Activated CD8-positive, alpha-beta T cell treated with anti-CD3 and anti-CD28 coated beads for 36 hours (primary cell): ENCODE measurements around the gene CBS. TPM values are rescaled to one million over a fixed set of nuclear protein-coding genes. Genes with fewer than 3 reads are reported as not detected.
"Not testable (repeated sequence)": the region's sequence is repeated elsewhere in the genome, so short reads cannot be mapped to it uniquely, and the experiment has no call there.

Source experiments
- ATAC-seq: fragments of 200-7000 bp; cut with Tn5 transposase; one replicate; pipeline ENCODE4 v1.10.0; 2021; ENCODE audit warnings: mild to moderate bottlenecking, moderate library complexity
- CTCF ChIA-PET: fragments of 350-600 bp; sonication (Branson Sonifier 250); formaldehyde crosslinking; loops from one replicate; lab custom pipeline; 2021; ENCODE audit warnings: antibody characterized with exemption; lab: Charles Lee
- POLR2A ChIA-PET: fragments of 350-600 bp; sonication (Branson Sonifier 250); formaldehyde crosslinking; loops from one replicate; lab custom pipeline; 2021; ENCODE audit warnings: antibody characterized with exemption; lab: Charles Lee
- DNase-seq: peaks from one replicate; pipeline ENCODE4 v3.0.0-alpha.2; 2020
- H3K27ac Mint-ChIP-seq: one replicate; pipeline ENCODE4 v1.8.0; 2021; ENCODE audit warnings: mild to moderate bottlenecking, mixed read lengths
- H3K27me3 Mint-ChIP-seq: one replicate; pipeline ENCODE4 v1.8.0; 2021; ENCODE audit warnings: mixed read lengths
- H3K36me3 Mint-ChIP-seq: one replicate; pipeline ENCODE4 v1.8.0; 2021; ENCODE audit warnings: low read depth, mixed read lengths
- H3K4me1 Mint-ChIP-seq: one replicate; pipeline ENCODE4 v1.8.0; 2021; ENCODE audit warnings: low read depth, mixed read lengths
- H3K4me3 Mint-ChIP-seq: one replicate; pipeline ENCODE4 v1.8.0; 2021; ENCODE audit warnings: mild to moderate bottlenecking, moderate library complexity, mixed read lengths
- H3K9me3 Mint-ChIP-seq: one replicate; pipeline ENCODE4 v1.8.0; 2021; ENCODE audit warnings: mixed read lengths
- CTCF ChIP-seq: fragments of 200-600 bp; IDR thresholded peaks from one replicate; pipeline ENCODE4 v1.8.0; 2022; ENCODE audit warnings: antibody characterized with exemption, mild to moderate bottlenecking
- intact Hi-C: fragments of 100-400 bp; cut with micrococcal nuclease; formaldehyde crosslinking; loops from one replicate; pipeline ENCODE4 v1.10.0; 2022
- total RNA-seq, 2 experiments: library from RNA; stranded (reverse); gene quantifications; one replicate each; pipeline ENCODE4 v1.2.3, GENCODE V29; 2021

Gene CBS
- total RNA-seq, 2 experiments from 2014 or later = 91.3 to 91.9 TPM

- H3K27me3 Mint-ChIP-seq, intact Hi-C loops, H3K4me1 Mint-ChIP-seq, H3K9me3 Mint-ChIP-seq, H3K36me3 Mint-ChIP-seq, H3K4me3 Mint-ChIP-seq, ATAC-seq, DNase-seq, H3K27ac Mint-ChIP-seq, CTCF ChIA-PET, POLR2A ChIA-PET: not testable (repeated sequence)
Measured at GRCh38 chr21:43036889-43037288, 38.7 kb downstream of the CBS start.

GRCh38 chr21:43034826-43035225 is 40.8 kb downstream of the CBS start:
- no peaks in the 10 kb centered on the region for H3K27me3 Mint-ChIP-seq
- no peak for TF ChIP-seq CTCF
- no peak overlapping the region for H3K4me3 Mint-ChIP-seq
- POLR2A ChIA-PET = interaction anchor here (0.5 kb wide), 1 partner anchor 350 kb away, joined by 4 read pairs; no protein-coding TSS in a partner anchor
- ATAC-seq = no peak
- DNase-seq = no peak
- H3K27ac Mint-ChIP-seq = no peak overlapping the region
- CTCF ChIA-PET = no interaction called here
- H3K4me1 Mint-ChIP-seq = no peaks in the 10 kb centered on the region
- H3K9me3 Mint-ChIP-seq = no peaks in the 10 kb centered on the region
- intact Hi-C loops = no loop called here
- peaks cover 4% of the 10 kb centered on the region for H3K36me3 Mint-ChIP-seq

GRCh38 chr21:43034101-43034500 is 41.5 kb downstream of the CBS start:
- no peak for TF ChIP-seq CTCF
- H3K4me3 Mint-ChIP-seq = no peak overlapping the region
- ChIA-PET POLR2A (no interaction called here), CTCF (no interaction called here)
- ATAC-seq = no peak
- no peak for DNase-seq
- no peaks in the 10 kb centered on the region for H3K4me1 Mint-ChIP-seq
- H3K36me3 Mint-ChIP-seq = peaks cover 9% of the 10 kb centered on the region
- no peaks in the 10 kb centered on the region for H3K27me3 Mint-ChIP-seq
- H3K9me3 Mint-ChIP-seq = no peaks in the 10 kb centered on the region
- intact Hi-C loops = no loop called here
- no peak overlapping the region for H3K27ac Mint-ChIP-seq

GRCh38 chr21:43031121-43031619 is 44.5 kb downstream of the CBS start:
- Mint-ChIP-seq H3K9me3 (no peaks in the 10 kb centered on the region), H3K27ac (no peak overlapping the region), H3K4me1 (no peaks in the 10 kb centered on the region), H3K4me3 (no peak overlapping the region), H3K36me3 (peaks cover 12% of the 10 kb centered on the region), H3K27me3 (no peaks in the 10 kb centered on the region)
- ChIA-PET CTCF (no interaction called here), POLR2A (interaction anchor here (0.5 kb wide), 1 partner anchor 153 kb away, joined by 3 read pairs; no protein-coding TSS in a partner anchor)
- ATAC-seq (no peak), DNase-seq (no peak)
- intact Hi-C loops = no loop called here
- no peak for TF ChIP-seq CTCF

GRCh38 chr21:43029785-43030184 is 45.9 kb downstream of the CBS start:
- Mint-ChIP-seq H3K27ac (no peak overlapping the region), H3K27me3 (no peaks in the 10 kb centered on the region), H3K4me3 (no peak overlapping the region), H3K36me3 (peaks cover 12% of the 10 kb centered on the region), H3K4me1 (no peaks in the 10 kb centered on the region), H3K9me3 (no peaks in the 10 kb centered on the region)
- no peak for TF ChIP-seq CTCF
- intact Hi-C loops = no loop called here
- DNase-seq = no peak
- POLR2A ChIA-PET = no interaction called here
- ATAC-seq = no peak
- CTCF ChIA-PET = no interaction called here
